GM18909 (cell line): ENCODE data around the gene ULK1.

ENCODE experiments used
- ATAC-seq: cut with Tn5 transposase; IDR thresholded peaks from one replicate; pipeline ENCODE4 v1.9.1; 2021; ENCODE audit warnings: mild to moderate bottlenecking; ENCODE audit not compliant: unreplicated experiment, poor library complexity

Gene ULK1

GRCh38 chr12:131894313-131894860 is at the start of gene ULK1:
Gene ULK1, plus strand, starts transcription at chr12:131894622. Its CDS starts 380 bp downstream, at chr12:131895002.
- ATAC-seq, result peak; percentile 85

- no peak for ATAC-seq
These were observed 49.8 kb upstream of the ULK1 start for GRCh38 chr12:131844656-131845055.

GRCh38 chr12:131845121-131845520 is 49.3 kb upstream of the ULK1 start:
- no peak for ATAC-seq

GRCh38 chr12:131847456-131847855 is 47.0 kb upstream of the ULK1 start:
- ATAC-seq, result no peak

- no peak for ATAC-seq
These were observed 45.7 kb upstream of the ULK1 start for GRCh38 chr12:131848753-131849152.

GRCh38 chr12:131849700-131850553 is 44.5 kb upstream of the ULK1 start:
- no peak for ATAC-seq

GRCh38 chr12:131850856-131851559 is 43.4 kb upstream of the ULK1 start:
- no peak for ATAC-seq

- no peak for ATAC-seq
These were observed 42.5 kb upstream of the ULK1 start for GRCh38 chr12:131851741-131852550.

- ATAC-seq, result no peak
These were observed 41.7 kb upstream of the ULK1 start for GRCh38 chr12:131852551-131853299.

GRCh38 chr12:131853832-131854797 is 40.3 kb upstream of the ULK1 start:
- no peak for ATAC-seq

- no peak for ATAC-seq
These were observed 39.5 kb upstream of the ULK1 start for GRCh38 chr12:131854861-131855476.

- ATAC-seq, result no peak
These were observed 38.8 kb upstream of the ULK1 start for GRCh38 chr12:131855521-131856142.

GRCh38 chr12:131856366-131857097 is 37.9 kb upstream of the ULK1 start:
- ATAC-seq, result no peak

GRCh38 chr12:131857908-131858850 is 36.2 kb upstream of the ULK1 start:
- ATAC-seq, result no peak

GRCh38 chr12:131860472-131861260 is 33.8 kb upstream of the ULK1 start:
- no peak for ATAC-seq
